ENCODE results near the gene SKP2. TPM values are rescaled to one million over a fixed set of nuclear protein-coding genes. Genes with fewer than 3 reads are reported as not detected.

Gene SKP2
- total RNA-seq, 4 donors from 2014 or later, result 10.3 to 41.5 (median 23.6) TPM

DNA sequence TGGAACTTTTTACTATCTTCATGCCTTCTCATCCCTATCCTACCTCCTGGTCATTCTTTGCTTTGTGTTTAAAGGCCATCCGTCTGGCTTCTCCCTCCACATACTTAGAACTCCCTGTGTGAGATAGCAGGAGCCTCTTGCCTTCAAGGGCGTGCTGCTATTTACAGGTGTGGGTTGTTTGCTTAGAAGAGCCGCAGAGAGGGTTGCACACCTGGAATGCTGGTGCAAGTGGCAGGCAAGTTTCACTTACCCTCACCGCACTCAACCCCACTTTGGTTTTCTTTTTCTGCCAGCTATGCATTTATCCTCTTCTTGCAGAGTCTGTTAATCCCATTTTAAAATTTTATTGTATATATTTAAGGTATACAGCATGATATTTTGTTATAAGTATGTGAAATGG is 12.6 kb downstream of the SKP2 start:
- no peak for DNase-seq
- H3K27ac ChIP-seq, result no peak overlapping the region
- peaks cover 4 to 98% (median 13%) of the 10 kb centered on the region in 3 donors for H3K36me3 ChIP-seq
- H3K27me3 ChIP-seq, result no peaks in the 10 kb centered on the region
- WGBS, 2 donors, result 84 to 98% methylated on average over 4 of the region's 4 CpGs
- intact Hi-C loops (cut with DNase I), result no loop called here
- H3K4me1 ChIP-seq, result peaks cover 0 to 18% (median 0%) of the 10 kb centered on the region in 3 donors
- TF ChIP-seq POLR2A (IDR thresholded peaks at IDR 0.05), result no peak
- TF ChIP-seq, protein P1, sequence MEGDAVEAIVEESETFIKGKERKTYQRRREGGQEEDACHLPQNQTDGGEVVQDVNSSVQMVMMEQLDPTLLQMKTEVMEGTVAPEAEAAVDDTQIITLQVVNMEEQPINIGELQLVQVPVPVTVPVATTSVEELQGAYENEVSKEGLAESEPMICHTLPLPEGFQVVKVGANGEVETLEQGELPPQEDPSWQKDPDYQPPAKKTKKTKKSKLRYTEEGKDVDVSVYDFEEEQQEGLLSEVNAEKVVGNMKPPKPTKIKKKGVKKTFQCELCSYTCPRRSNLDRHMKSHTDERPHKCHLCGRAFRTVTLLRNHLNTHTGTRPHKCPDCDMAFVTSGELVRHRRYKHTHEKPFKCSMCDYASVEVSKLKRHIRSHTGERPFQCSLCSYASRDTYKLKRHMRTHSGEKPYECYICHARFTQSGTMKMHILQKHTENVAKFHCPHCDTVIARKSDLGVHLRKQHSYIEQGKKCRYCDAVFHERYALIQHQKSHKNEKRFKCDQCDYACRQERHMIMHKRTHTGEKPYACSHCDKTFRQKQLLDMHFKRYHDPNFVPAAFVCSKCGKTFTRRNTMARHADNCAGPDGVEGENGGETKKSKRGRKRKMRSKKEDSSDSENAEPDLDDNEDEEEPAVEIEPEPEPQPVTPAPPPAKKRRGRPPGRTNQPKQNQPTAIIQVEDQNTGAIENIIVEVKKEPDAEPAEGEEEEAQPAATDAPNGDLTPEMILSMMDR (IDR thresholded peaks at IDR 0.05), result no peak
- H3K4me3 ChIP-seq, result no peak overlapping the region
- H3K9me3 ChIP-seq, result no peaks in the 10 kb centered on the region

DNA sequence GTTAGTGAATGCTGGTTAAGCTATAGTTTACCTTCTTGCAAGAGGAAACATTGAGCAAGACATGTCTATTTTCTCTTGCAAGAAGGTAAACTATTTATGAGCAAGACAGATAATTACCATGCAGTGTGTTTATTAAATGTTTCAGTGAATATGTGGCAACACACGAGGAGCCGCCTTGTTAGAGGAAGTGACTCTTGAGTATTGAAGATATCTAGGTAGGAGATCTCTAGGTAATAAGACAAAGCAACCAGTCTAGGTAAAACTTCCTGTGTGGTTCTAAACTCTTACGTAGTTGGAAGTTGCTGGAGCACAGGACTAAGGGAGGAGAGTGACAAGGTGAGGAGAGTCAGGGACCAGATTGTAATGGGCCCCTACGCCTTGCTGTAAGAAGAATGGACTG is 16.8 kb downstream of the SKP2 start:
- Histone ChIP-seq H3K27me3 (no peaks in the 10 kb centered on the region), H3K27ac (no peak overlapping the region), H3K36me3 (peaks cover 13 to 100% (median 15%) of the 10 kb centered on the region in 3 donors), H3K4me1 (no peaks in the 10 kb centered on the region), H3K9me3 (no peaks in the 10 kb centered on the region), H3K4me3 (no peak overlapping the region)
- WGBS, 2 donors, result 81 to 92% methylated on average over 4 of the region's 4 CpGs
- intact Hi-C loops (cut with DNase I), result no loop called here
- DNase-seq, result no peak
- TF ChIP-seq, protein P1 (IDR thresholded peaks at IDR 0.05), result no peak
- TF ChIP-seq POLR2A (IDR thresholded peaks at IDR 0.05), result no peak

DNA sequence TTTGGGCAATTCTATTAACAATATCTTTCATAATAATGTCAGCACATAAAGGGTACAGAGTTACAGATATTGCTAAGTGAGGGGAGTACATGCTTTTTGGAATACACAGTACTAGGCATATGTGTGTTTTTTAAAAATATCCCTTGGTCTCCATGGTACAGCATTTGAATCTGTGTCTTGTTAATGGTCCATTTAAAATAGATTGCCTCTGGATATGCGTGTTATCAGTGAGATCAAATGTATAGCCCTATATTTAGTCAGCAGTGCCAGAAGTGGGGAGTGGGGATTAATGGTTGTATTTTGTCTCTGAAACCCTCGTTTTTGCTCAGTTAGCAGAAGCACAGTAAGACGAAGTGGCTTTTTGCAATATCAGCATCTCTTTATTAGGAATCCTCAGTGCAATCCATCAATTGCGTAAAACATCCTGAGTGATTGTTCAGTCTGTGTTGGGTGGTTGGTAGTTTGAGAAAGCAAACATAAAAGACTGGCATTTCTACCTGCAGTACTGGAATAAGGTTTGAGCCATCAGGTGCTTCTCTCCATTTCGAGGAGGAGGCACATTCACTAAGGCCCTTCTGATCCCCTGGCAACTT is 19.0 kb downstream of the SKP2 start:
- Histone ChIP-seq H3K36me3 (peaks cover 9 to 97% (median 15%) of the 10 kb centered on the region in 3 donors), H3K4me3 (no peak overlapping the region), H3K4me1 (no peaks in the 10 kb centered on the region), H3K27ac (no peak overlapping the region), H3K27me3 (no peaks in the 10 kb centered on the region), H3K9me3 (no peaks in the 10 kb centered on the region)
- TF ChIP-seq, protein P1 (IDR thresholded peaks at IDR 0.05), result no peak
- TF ChIP-seq POLR2A (IDR thresholded peaks at IDR 0.05), result no peak
- intact Hi-C loops (cut with DNase I), result loop anchor here (10.0 kb wide), 1 partner anchor 224 kb away; no protein-coding TSS in a partner anchor
- WGBS, 2 donors, result 81 to 86% methylated on average over 5 of the region's 5 CpGs
- no peak for DNase-seq

DNA sequence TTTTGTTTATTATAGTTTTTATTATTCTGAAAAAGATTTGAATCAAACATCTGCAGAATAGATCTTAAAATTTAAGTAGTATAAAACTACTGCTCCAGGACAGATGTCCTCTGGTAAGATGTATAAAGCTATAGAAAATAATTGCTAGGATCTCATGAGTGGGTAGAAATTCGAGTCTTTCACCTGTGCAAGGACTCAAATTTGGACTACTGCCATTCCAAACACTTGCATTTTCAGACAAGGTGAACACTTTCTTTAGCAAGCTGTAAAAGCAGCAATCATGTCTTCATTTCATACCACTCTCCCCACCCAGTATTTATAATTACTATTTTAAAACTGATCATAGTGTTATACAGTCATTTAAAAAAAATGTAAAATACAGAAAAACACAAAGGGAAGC is 20.7 kb downstream of the SKP2 start:
- Histone ChIP-seq H3K9me3 (no peaks in the 10 kb centered on the region), H3K4me1 (no peaks in the 10 kb centered on the region), H3K36me3 (peaks cover 6 to 92% (median 15%) of the 10 kb centered on the region in 3 donors), H3K27me3 (no peaks in the 10 kb centered on the region), H3K27ac (no peak overlapping the region), H3K4me3 (no peak overlapping the region)
- no peak for TF ChIP-seq POLR2A (IDR thresholded peaks at IDR 0.05)
- TF ChIP-seq, protein P1 (IDR thresholded peaks at IDR 0.05), result no peak
- intact Hi-C loops (cut with DNase I), result loop anchor here (10.0 kb wide), 1 partner anchor 222 kb away; no protein-coding TSS in a partner anchor
- 48 to 62% methylated on average over 1 of the region's 1 CpG for WGBS, 2 donors
- DNase-seq, result no peak

DNA sequence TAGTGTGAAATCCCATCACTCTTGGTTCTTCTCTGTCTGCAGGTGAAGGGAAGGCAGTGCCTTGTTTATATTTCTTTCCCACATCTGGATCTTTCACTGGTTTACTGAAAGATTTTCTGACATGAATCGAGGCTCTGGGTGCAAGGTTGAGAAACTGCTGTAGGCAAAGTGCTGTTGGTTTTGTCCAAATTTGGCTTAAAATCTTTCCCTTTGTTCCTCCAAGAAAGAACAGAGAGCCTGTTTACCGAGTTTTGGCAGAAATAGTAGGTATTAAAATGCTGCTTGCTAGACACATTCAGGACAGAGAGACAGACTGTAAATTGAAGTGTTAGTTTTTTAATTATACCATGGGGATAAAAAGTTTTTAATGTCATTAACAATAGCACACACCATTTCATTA is 21.5 kb downstream of the SKP2 start:
- TF ChIP-seq, protein P1 (IDR thresholded peaks at IDR 0.05), result no peak
- no peak for TF ChIP-seq POLR2A (IDR thresholded peaks at IDR 0.05)
- Histone ChIP-seq H3K4me1 (no peaks in the 10 kb centered on the region), H3K9me3 (no peaks in the 10 kb centered on the region), H3K36me3 (peaks cover 0 to 92% (median 17%) of the 10 kb centered on the region in 3 donors), H3K27ac (no peak overlapping the region), H3K4me3 (no peak overlapping the region), H3K27me3 (no peaks in the 10 kb centered on the region)
- no peak for DNase-seq
- intact Hi-C loops (cut with DNase I), result loop anchor here (10.0 kb wide), 1 partner anchor 221 kb away; no protein-coding TSS in a partner anchor
- WGBS, 2 donors, result 43 to 46% methylated on average over 2 of the region's 2 CpGs
